Left ventricle myocardium inferior (tissue), 1 donor: Measurements from ENCODE around the gene KRTAP4-9. TPM values are rescaled to one million over a fixed set of nuclear protein-coding genes. Genes with fewer than 3 reads are reported as not detected.
"Not testable (repeated sequence)": the region's sequence is repeated elsewhere in the genome, so short reads cannot be mapped to it uniquely, and the experiment has no call there.

ENCODE experiments used
- DNase-seq: peaks from one replicate; pipeline ENCODE4 v3.0.0-alpha.2; 2020
- H3K27ac ChIP-seq: fragments of 200-600 bp; replicated peaks from 2 replicates; pipeline ENCODE4 v1.8.0; 2021
- H3K27me3 ChIP-seq: fragments of 200-600 bp; 2 replicates; pipeline ENCODE4 v1.8.0; 2021; ENCODE audit warnings: low read depth
- H3K36me3 ChIP-seq: fragments of 200-600 bp; 2 replicates; pipeline ENCODE4 v1.8.0; 2021
- H3K4me1 ChIP-seq: fragments of 200-600 bp; 2 replicates; pipeline ENCODE4 v1.8.0; 2021
- H3K4me3 ChIP-seq: fragments of 200-600 bp; 2 replicates; pipeline ENCODE4 v1.8.0; 2021; ENCODE audit warnings: mild to moderate bottlenecking, moderate library complexity
- H3K9me3 ChIP-seq: fragments of 200-600 bp; replicated peaks from 2 replicates; pipeline ENCODE4 v1.8.0; 2021
- intact Hi-C: fragments of 100-400 bp; cut with micrococcal nuclease; formaldehyde crosslinking; loops from one replicate; pipeline ENCODE4 v1.11.0; 2022
- total RNA-seq: library from RNA; stranded (reverse); fragmentation: NEBNext Ultra II Directional; extraction: Animal tissue kit (Norgen Biotek cat#: 25700); gene quantifications from one replicate; pipeline ENCODE4 v1.2.1, GENCODE V29; 2021
- TF ChIP-seq, protein P1 (sequence below): fragments of 200-600 bp; IDR thresholded peaks from 2 replicates; pipeline ENCODE4 v1.8.0; 2021; ENCODE audit warnings: antibody characterized with exemption, mild to moderate bottlenecking, borderline replicate concordance
- donor health status: DM: no; HTN: yes; CAD: no; lungs with severe emphysema.

KRTAP4-9 gene
- total RNA-seq, 1 donor from 2014 or later, result not detected

GRCh38 chr17:41131979-41132378, 26.8 kb downstream of the KRTAP4-9 start:
- Histone ChIP-seq H3K27ac (no peak overlapping the region), H3K36me3 (no peaks in the 10 kb centered on the region), H3K9me3 (peaks cover 12% of the 10 kb centered on the region), H3K4me3 (no peak overlapping the region), H3K27me3 (peaks cover 18% of the 10 kb centered on the region), H3K4me1 (no peaks in the 10 kb centered on the region)
- TF ChIP-seq, protein P1, sequence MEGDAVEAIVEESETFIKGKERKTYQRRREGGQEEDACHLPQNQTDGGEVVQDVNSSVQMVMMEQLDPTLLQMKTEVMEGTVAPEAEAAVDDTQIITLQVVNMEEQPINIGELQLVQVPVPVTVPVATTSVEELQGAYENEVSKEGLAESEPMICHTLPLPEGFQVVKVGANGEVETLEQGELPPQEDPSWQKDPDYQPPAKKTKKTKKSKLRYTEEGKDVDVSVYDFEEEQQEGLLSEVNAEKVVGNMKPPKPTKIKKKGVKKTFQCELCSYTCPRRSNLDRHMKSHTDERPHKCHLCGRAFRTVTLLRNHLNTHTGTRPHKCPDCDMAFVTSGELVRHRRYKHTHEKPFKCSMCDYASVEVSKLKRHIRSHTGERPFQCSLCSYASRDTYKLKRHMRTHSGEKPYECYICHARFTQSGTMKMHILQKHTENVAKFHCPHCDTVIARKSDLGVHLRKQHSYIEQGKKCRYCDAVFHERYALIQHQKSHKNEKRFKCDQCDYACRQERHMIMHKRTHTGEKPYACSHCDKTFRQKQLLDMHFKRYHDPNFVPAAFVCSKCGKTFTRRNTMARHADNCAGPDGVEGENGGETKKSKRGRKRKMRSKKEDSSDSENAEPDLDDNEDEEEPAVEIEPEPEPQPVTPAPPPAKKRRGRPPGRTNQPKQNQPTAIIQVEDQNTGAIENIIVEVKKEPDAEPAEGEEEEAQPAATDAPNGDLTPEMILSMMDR, result no peak
- intact Hi-C loops, result no loop called here
- no peak for DNase-seq

DNA sequence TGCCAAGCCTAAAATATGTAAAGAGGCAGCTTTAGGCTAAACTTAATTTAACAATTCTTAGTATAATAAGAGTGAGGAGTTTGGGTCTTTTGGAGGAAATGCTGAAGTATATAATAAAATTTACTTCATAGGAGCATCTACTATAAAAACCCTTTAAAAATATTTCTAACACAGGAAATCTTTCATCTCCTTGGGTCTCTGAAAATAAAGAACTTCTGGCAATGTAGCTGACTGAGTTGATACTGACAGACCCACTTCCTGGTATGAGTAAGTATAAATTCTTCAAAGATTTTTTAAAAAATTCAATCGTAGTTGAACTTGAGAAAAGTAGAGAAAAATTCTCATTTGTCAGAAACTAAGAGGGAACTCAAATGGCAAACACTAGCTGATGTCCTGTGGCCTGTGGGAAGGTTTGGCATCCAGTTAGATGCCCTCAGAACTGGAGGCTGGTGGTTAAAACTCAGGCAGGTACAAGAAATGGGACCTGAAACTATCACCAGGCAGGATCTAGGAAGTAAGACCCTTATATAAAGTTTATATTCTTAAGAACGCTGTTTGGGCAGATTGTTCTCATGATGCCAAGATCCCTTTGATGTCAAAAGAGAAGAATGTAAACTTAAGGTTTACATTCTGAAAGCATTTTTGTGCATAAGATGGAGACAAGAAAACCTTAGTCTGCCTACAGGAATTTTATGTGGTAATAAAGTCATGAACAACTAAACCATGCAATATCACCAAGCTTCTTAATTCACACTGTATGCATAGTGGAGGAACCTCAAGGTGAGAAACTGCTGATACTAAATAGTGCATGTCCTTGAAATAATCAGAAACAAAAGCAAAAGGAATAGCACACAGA, 28.9 kb downstream of the KRTAP4-9 start:
- peaks cover 21% of the 10 kb centered on the region for H3K27me3 ChIP-seq
- intact Hi-C loops, result no loop called here

DNA sequence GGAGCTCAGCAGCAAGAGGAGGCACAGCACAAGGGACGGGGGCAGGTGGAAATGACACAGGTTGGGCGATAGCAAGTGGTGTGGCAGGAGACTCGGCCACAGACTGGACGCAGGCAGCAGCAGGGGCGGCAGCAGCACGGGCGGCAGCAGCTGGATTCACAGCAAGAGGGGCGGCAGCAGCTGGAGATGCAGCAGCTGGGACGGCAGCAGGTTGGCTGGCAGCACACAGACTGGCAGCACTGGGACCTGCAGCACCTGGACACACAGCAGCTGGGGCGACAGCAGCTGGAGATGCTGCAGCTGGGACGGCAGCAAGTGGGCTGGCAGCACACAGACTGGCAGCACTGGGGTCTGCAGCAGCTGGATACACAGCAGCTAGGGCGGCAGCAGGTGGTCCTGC, 34.7 kb downstream of the KRTAP4-9 start:
- H3K4me1 ChIP-seq, H3K27ac ChIP-seq, DNase-seq, H3K4me3 ChIP-seq, H3K36me3 ChIP-seq, intact Hi-C loops: not testable (repeated sequence)
- peaks cover 23% of the 10 kb centered on the region for H3K27me3 ChIP-seq
- H3K9me3 ChIP-seq, result peaks cover 41% of the 10 kb centered on the region

More for the DNA sequence above, 28.9 kb downstream of the KRTAP4-9 start:
- Histone ChIP-seq H3K9me3 (peaks cover 12% of the 10 kb centered on the region), H3K36me3 (no peaks in the 10 kb centered on the region), H3K27ac (no peak overlapping the region), H3K4me3 (no peak overlapping the region), H3K4me1 (no peaks in the 10 kb centered on the region)
- TF ChIP-seq, protein P1, result no peak
- no peak for DNase-seq

DNA sequence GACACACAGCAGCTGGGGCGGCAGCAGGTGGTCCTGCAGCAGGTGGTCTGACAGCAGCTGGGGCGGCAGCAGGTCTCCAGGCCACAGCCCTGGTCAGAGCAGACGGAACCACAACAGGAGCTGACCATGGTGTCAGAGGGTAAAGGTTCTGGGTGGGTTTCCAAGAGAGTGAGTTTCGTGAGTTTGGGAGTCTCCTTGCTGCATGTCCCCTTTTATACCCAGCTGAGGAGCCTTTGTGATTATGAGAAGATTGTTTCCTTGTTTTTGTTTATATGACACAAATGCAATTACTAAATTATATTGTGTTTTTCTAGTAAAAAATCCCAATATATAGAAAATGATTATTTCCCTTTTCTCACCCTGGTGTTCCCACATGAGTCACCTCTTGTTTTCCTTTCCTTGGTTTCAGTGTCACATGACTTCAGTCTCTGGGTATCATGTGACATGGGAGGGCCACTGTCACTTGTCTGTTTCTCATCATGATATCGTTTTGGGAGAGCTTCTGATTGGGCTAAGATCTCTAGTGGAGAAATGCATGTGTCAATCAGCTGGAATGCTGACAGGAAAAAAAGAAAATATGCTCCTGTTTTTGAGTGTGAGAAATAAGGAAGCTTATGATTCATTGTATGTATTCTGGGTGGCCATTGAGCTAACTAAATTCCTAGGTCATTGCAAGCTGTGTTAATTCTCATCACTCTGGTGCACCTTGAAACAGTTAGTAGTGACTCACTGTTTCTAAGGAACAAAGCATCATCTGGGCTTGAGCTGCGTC, 35.4 kb downstream of the KRTAP4-9 start, which contains the start of gene KRTAP4-6:
Gene KRTAP4-6, minus strand, starts transcription at position 185 of the 772 bp plus-strand sequence. Its CDS starts 57 bp downstream, at position 128.
- no peaks in the 10 kb centered on the region for H3K4me1 ChIP-seq
- DNase-seq, result no peak
- H3K36me3 ChIP-seq, result no peaks in the 10 kb centered on the region
- TF ChIP-seq, protein P1, result no peak
- H3K4me3 ChIP-seq, result no peak within 1 kb of the TSS
- H3K27me3 ChIP-seq, result peaks cover 23% of the 10 kb centered on the region
- intact Hi-C loops, result no loop called here
- peaks cover 41% of the 10 kb centered on the region for H3K9me3 ChIP-seq
- H3K27ac ChIP-seq, result no peak within 1 kb of the TSS

- no peaks in the 10 kb centered on the region for H3K36me3 ChIP-seq
- peaks cover 23% of the 10 kb centered on the region for H3K27me3 ChIP-seq
- no peak for DNase-seq
- no peak overlapping the region for H3K27ac ChIP-seq
- TF ChIP-seq, protein P1, result no peak
- H3K4me1 ChIP-seq, result no peaks in the 10 kb centered on the region
- no peak overlapping the region for H3K4me3 ChIP-seq
- H3K9me3 ChIP-seq, result peaks cover 40% of the 10 kb centered on the region
- intact Hi-C loops, result no loop called here
Observed at GRCh38 chr17:41141361-41141760, 36.2 kb downstream of the KRTAP4-9 start.
